ENCODE measurements around the gene TACC2. TPM values are rescaled to one million over a fixed set of nuclear protein-coding genes. Genes with fewer than 3 reads are reported as not detected.
"Not testable (repeated sequence)": the region's sequence is repeated elsewhere in the genome, so short reads cannot be mapped to it uniquely, and the experiment has no call there.

TACC2 gene
- total and polyA plus RNA-seq, 12 donors, result 68.1 to 451 (median 364) TPM

GRCh38 chr10:122021379-122021778 lies 32.4 kb downstream of the TACC2 start:
- intact Hi-C loops (cut with DNase I), result no loop called here
- TF ChIP-seq CTCF (IDR thresholded peaks at IDR 0.05), result no peak
- peaks cover 0 to 41% (median 11%) of the 10 kb centered on the region in 9 donors for H3K4me1 ChIP-seq

GRCh38 chr10:122021828-122022227 lies 32.9 kb downstream of the TACC2 start:
- Histone ChIP-seq H3K4me3 (no peak overlapping the region), H3K36me3 (peaks cover 0 to 16% (median 0%) of the 10 kb centered on the region in 9 donors), H3K27me3 (peaks cover 0 to 11% (median 0%) of the 10 kb centered on the region in 7 donors), H3K9me3 (no peaks in the 10 kb centered on the region), H3K4me1 (peaks cover 0 to 41% (median 11%) of the 10 kb centered on the region in 9 donors), H3K27ac (peak overlapping the region; percentile 2 to 74 (median 56))
- intact Hi-C loops (cut with DNase I), result no loop called here
- ATAC-seq (no peak), DNase-seq (no peak)
- no peak for TF ChIP-seq CTCF (IDR thresholded peaks at IDR 0.05)
- WGBS, 2 donors, result 64 to 67% methylated on average over 11 of the region's 11 CpGs

More at GRCh38 chr10:122021379-122021778, 32.4 kb downstream of the TACC2 start:
- Histone ChIP-seq H3K36me3 (peaks cover 0 to 16% (median 0%) of the 10 kb centered on the region in 9 donors), H3K27ac (peak overlapping the region; percentile 2 to 74 (median 56)), H3K9me3 (no peaks in the 10 kb centered on the region), H3K27me3 (peaks cover 0 to 11% (median 0%) of the 10 kb centered on the region in 7 donors), H3K4me3 (no peak overlapping the region)
- WGBS, 2 donors, result 22 to 34% methylated on average over 9 of the region's 9 CpGs
- DNase-seq, result no peak
- ATAC-seq, result peak in 5 of 8 donors; percentile 11 to 70 (median 34)

GRCh38 chr10:122022276-122022675 lies 33.3 kb downstream of the TACC2 start:
- DNase-seq (no peak), ATAC-seq (no peak)
- H3K27me3 ChIP-seq, result peaks cover 0 to 11% (median 0%) of the 10 kb centered on the region in 7 donors
- H3K27ac ChIP-seq, result peak overlapping the region in 6 of 10 donors; percentile 54 to 74 (median 60)
- peaks cover 0 to 16% (median 0%) of the 10 kb centered on the region in 9 donors for H3K36me3 ChIP-seq
- no peak for TF ChIP-seq CTCF (IDR thresholded peaks at IDR 0.05)
- WGBS, 2 donors, result 83 to 97% methylated on average over 4 of the region's 4 CpGs
- H3K4me1 ChIP-seq, result peaks cover 0 to 43% (median 11%) of the 10 kb centered on the region in 9 donors
- no peak overlapping the region for H3K4me3 ChIP-seq
- intact Hi-C loops (cut with DNase I), result no loop called here
- H3K9me3 ChIP-seq, result no peaks in the 10 kb centered on the region

GRCh38 chr10:122023257-122023656 lies 34.3 kb downstream of the TACC2 start:
- intact Hi-C loops (cut with DNase I); H3K4me3 ChIP-seq; H3K9me3 ChIP-seq; H3K27ac ChIP-seq; ATAC-seq; DNase-seq: not testable (repeated sequence)
- H3K27me3 ChIP-seq, result peaks cover 0 to 11% (median 0%) of the 10 kb centered on the region in 7 donors
- H3K36me3 ChIP-seq, result peaks cover 0 to 16% (median 0%) of the 10 kb centered on the region in 9 donors
- 97 to 98% methylated on average over 7 of the region's 7 CpGs for WGBS, 2 donors
- H3K4me1 ChIP-seq, result peaks cover 0 to 42% (median 11%) of the 10 kb centered on the region in 9 donors
